ENCODE measurements around the gene ITGA2.

DNA sequence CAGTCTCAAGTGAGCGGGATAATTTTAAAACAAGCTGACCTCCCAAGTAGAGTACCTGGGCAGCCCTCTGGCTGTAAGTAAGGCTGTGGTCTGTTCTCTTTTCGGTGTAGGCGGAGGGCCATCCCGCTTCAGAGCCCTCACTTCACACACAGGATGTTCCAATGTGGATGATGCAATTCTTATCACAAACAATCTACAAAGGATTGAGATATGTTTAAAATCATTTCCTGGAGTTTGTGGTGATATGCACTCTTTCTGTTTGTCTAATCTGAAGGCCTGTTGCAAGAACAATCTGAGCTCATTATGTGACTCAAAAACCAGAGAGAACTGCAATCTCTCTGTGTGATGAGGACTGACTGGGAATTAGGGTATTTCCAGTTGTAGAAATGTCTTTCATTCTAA lies 42.5 kb downstream of the ITGA2 start:
- TF ChIP-seq, protein P1, sequence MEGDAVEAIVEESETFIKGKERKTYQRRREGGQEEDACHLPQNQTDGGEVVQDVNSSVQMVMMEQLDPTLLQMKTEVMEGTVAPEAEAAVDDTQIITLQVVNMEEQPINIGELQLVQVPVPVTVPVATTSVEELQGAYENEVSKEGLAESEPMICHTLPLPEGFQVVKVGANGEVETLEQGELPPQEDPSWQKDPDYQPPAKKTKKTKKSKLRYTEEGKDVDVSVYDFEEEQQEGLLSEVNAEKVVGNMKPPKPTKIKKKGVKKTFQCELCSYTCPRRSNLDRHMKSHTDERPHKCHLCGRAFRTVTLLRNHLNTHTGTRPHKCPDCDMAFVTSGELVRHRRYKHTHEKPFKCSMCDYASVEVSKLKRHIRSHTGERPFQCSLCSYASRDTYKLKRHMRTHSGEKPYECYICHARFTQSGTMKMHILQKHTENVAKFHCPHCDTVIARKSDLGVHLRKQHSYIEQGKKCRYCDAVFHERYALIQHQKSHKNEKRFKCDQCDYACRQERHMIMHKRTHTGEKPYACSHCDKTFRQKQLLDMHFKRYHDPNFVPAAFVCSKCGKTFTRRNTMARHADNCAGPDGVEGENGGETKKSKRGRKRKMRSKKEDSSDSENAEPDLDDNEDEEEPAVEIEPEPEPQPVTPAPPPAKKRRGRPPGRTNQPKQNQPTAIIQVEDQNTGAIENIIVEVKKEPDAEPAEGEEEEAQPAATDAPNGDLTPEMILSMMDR (IDR thresholded peaks at IDR 0.05; ENCODE audit: insufficient read depth, low read length, poor library complexity, severe bottlenecking), result no peak
- no peak for TF ChIP-seq EZH2phosphoT487 (conservative IDR thresholded peaks at IDR 0.05; ENCODE audit: low read length)
